HepG2 (cell line): Measurements from ENCODE around the gene CFL1. TPM values are rescaled to one million over a fixed set of nuclear protein-coding genes. Genes with fewer than 3 reads are reported as not detected.

Experiments
- ATAC-seq: fragments of 200-7000 bp; cut with Tn5 transposase; 3 replicates; pipeline ENCODE4 v1.9.1; 2020; ENCODE audit warnings: mild to moderate bottlenecking, moderate library complexity
- BruUV-seq: library from RNA; stranded (reverse); fragments of 400-500 nt; replicated peaks from 2 replicates; lab custom pipeline; 2021; lab: Mats Ljungman, UMichigan
- CTCF ChIA-PET: fragments of 300-600 bp; formaldehyde crosslinking; extraction: SDS; loops from one replicate; lab custom pipeline; 2021; ENCODE audit warnings: low total read pairs, inconsistent platforms, low intra/inter-chr PET ratio; lab: Yijun Ruan, JAX
- POLR2A ChIA-PET: fragments of 350-600 bp; sonication (Branson Sonifier 250); formaldehyde crosslinking; loops from one replicate; lab custom pipeline; 2020; ENCODE audit warnings: antibody characterized with exemption, inconsistent platforms; lab: Yijun Ruan, JAX
- DNase-seq: peaks from one replicate; pipeline ENCODE4 v3.0.0-alpha.2; 2015; ENCODE audit warnings: low spot score
- FAIRE-seq: peaks from 3 replicates; lab custom pipeline; 2011; peaks lifted over from hg19 to GRCh38; lab: Jason Lieb, UNC
- H2AFZ ChIP-seq: one replicate; pipeline ENCODE4 v1.6.1; 2011; ENCODE audit warnings: low read length, inconsistent platforms
- H3K27ac ChIP-seq: fragments of 300-600 bp; 3 replicates; pipeline ENCODE4 v1.8.0; 2011; ENCODE audit warnings: mixed run types, mild to moderate bottlenecking, mixed read lengths, low read length, inconsistent platforms; ENCODE audit not compliant: insufficient read depth; ENCODE audit errors: extremely low read length
- H3K27me3 ChIP-seq, 2 experiments: fragments of 200-600 bp in 1 of 2; 2 replicates in 1 of 2; 3 replicates in 1 of 2; pipeline versions ENCODE4 v1.6.0 to v1.8.0; 2011; ENCODE audit warnings: low read length in 2 of 2, mild to moderate bottlenecking in 2 of 2, moderate library complexity in 2 of 2, inconsistent platforms in 1 of 2; ENCODE audit not compliant: insufficient read depth in 2 of 2, control insufficient read depth in 1 of 2
- H3K36me3 ChIP-seq, 2 experiments: fragments of 200-600 bp in 1 of 2; replicated peaks in 1 of 2; 2 replicates in 1 of 2; 3 replicates in 1 of 2; pipeline versions ENCODE4 v1.5.1 to v1.8.0; 2011; ENCODE audit warnings: low read length in 2 of 2, inconsistent platforms in 1 of 2; ENCODE audit not compliant: insufficient read depth in 2 of 2, control insufficient read depth in 1 of 2
- H3K4me1 ChIP-seq: 2 replicates; pipeline ENCODE4 v1.5.1; 2012; ENCODE audit warnings: low read length, inconsistent platforms; ENCODE audit not compliant: insufficient read depth
- H3K4me2 ChIP-seq: 2 replicates; pipeline ENCODE4 v1.6.0; 2011; ENCODE audit warnings: low read depth, low read length, inconsistent platforms
- H3K4me3 ChIP-seq, 3 experiments: fragments of 200-600 bp in 1 of 3; sonication (generic), shearing (Covaris generic) in 1 of 3; replicated peaks in 1 of 3; 2 replicates each; pipeline ENCODE4 v1.5.1; 2011 to 2016; ENCODE audit warnings: low read length in 3 of 3, inconsistent platforms in 2 of 3, low read depth in 2 of 3, mild to moderate bottlenecking in 2 of 3, control low read depth in 1 of 3, mixed read lengths in 1 of 3; ENCODE audit not compliant: insufficient read depth in 1 of 3
- H3K79me2 ChIP-seq: one replicate; pipeline ENCODE4 v1.6.1; 2011; ENCODE audit warnings: low read length, inconsistent platforms; ENCODE audit not compliant: insufficient read depth
- H3K9ac ChIP-seq: 2 replicates; pipeline ENCODE4 v1.6.0; 2011; ENCODE audit warnings: mild to moderate bottlenecking, low read depth, low read length, inconsistent platforms; ENCODE audit not compliant: insufficient read depth
- H3K9me3 ChIP-seq: 2 replicates; pipeline ENCODE4 v1.5.1; 2012; ENCODE audit warnings: mild to moderate bottlenecking, low read length
- H4K20me1 ChIP-seq: 2 replicates; pipeline ENCODE4 v1.6.0; 2011; ENCODE audit warnings: inconsistent platforms, mild to moderate bottlenecking, low read length, moderate library complexity; ENCODE audit not compliant: insufficient read depth
- DPF2 ChIP-seq: sonication (generic); formaldehyde crosslinking; IDR thresholded peaks from 2 replicates; pipeline ENCODE4 v1.4.0; 2020; ENCODE audit warnings: mild to moderate bottlenecking, low read depth, missing genetic modification reagents, borderline replicate concordance
- HMGA1 ChIP-seq: sonication (generic); formaldehyde crosslinking; conservative IDR thresholded peaks from 2 replicates; pipeline ENCODE4 v1.4.0; 2020; ENCODE audit warnings: missing genetic modification reagents
- HNRNPK ChIP-seq: fragments of 200-400 bp; formaldehyde crosslinking; IDR thresholded peaks from 2 replicates; pipeline ENCODE4 v1.6.1; 2018; ENCODE audit warnings: low read length, low read depth, moderate library complexity, mild to moderate bottlenecking; ENCODE audit not compliant: poor library complexity, severe bottlenecking
- MIER2 ChIP-seq: IDR thresholded peaks from 2 replicates; pipeline ENCODE4 v1.6.1; 2016; ENCODE audit warnings: missing biosample characterization, missing genetic modification reagents
- MYC ChIP-seq: sonication (generic); formaldehyde crosslinking; IDR thresholded peaks from 2 replicates; pipeline ENCODE4 v1.9.0; 2021; ENCODE audit warnings: missing genetic modification reagents, borderline replicate concordance
- NCOR1 ChIP-seq: fragments of 200-600 bp; sonication (generic); IDR thresholded peaks from 2 replicates; pipeline ENCODE4 v1.7.0; 2017; ENCODE audit warnings: antibody characterized with exemption, low read length, borderline replicate concordance
- NFRKB ChIP-seq: fragments of 450-650 bp; IDR thresholded peaks from 2 replicates; pipeline ENCODE4 v1.6.1; 2017
- NFYC ChIP-seq: IDR thresholded peaks from 2 replicates; pipeline ENCODE4 v1.6.1; 2016; ENCODE audit warnings: missing genetic modification reagents, missing compliant biosample characterization
- POGK ChIP-seq: sonication (generic); formaldehyde crosslinking; conservative IDR thresholded peaks from 2 replicates; pipeline ENCODE4 v1.8.0; 2022; ENCODE audit warnings: mild to moderate bottlenecking, moderate library complexity, missing genetic modification reagents
- RORA ChIP-seq: sonication (generic); formaldehyde crosslinking; IDR thresholded peaks from 2 replicates; pipeline ENCODE4 v1.5.0; 2020; ENCODE audit warnings: mild to moderate bottlenecking, missing genetic modification reagents, moderate library complexity
- SKI ChIP-seq: fragments of 450-650 bp; IDR thresholded peaks from one replicate; pipeline ENCODE4 v1.6.1; 2018; ENCODE audit warnings: mild to moderate bottlenecking; ENCODE audit not compliant: partially characterized antibody
- SMAD9 ChIP-seq: sonication (generic); formaldehyde crosslinking; IDR thresholded peaks from 2 replicates; pipeline ENCODE4 v1.5.1; 2020; ENCODE audit warnings: mild to moderate bottlenecking, missing genetic modification reagents
- THYN1 ChIP-seq: sonication (generic); formaldehyde crosslinking; IDR thresholded peaks from 2 replicates; pipeline ENCODE4 v1.8.1; 2023; ENCODE audit warnings: low read depth, mild to moderate bottlenecking, moderate library complexity, missing genetic modification reagents, borderline replicate concordance
- ZFP91 ChIP-seq: sonication (generic); formaldehyde crosslinking; IDR thresholded peaks from 2 replicates; pipeline ENCODE4 v1.9.0; 2022; ENCODE audit warnings: missing genetic modification reagents, mild to moderate bottlenecking, borderline replicate concordance
- ZFYVE20 ChIP-seq: sonication (generic); formaldehyde crosslinking; IDR thresholded peaks from 2 replicates; pipeline ENCODE4 v1.8.0; 2023; ENCODE audit warnings: low read depth, mild to moderate bottlenecking, moderate library complexity, missing genetic modification reagents, borderline replicate concordance
- ZMAT5 ChIP-seq: sonication (generic); formaldehyde crosslinking; IDR thresholded peaks from 2 replicates; pipeline ENCODE4 v1.5.0; 2020; ENCODE audit warnings: mild to moderate bottlenecking, low read depth, missing genetic modification reagents, borderline replicate concordance
- ZNF354B ChIP-seq: sonication (generic); formaldehyde crosslinking; IDR thresholded peaks from 2 replicates; pipeline ENCODE4 v1.8.0; 2022; ENCODE audit warnings: mild to moderate bottlenecking, missing genetic modification reagents
- WGBS: methylation state at CpG from one replicate; pipeline ENCODE4 v1.1.6; 2017; ENCODE audit warnings: low lambda C conversion rate; 5-methylcytosine and 5-hydroxymethylcytosine counted together
- in situ Hi-C: cut with HindIII; loops from 2 replicates; pipeline ENCODE4 v1.10.0; 2017; ENCODE audit warnings: low pct_unique_long_range_greater_than_20kb; ENCODE audit not compliant: extremely low pct_ligation_motif_present
- intact Hi-C: fragments of 100-400 bp; cut with micrococcal nuclease; formaldehyde crosslinking; loops from one replicate; pipeline ENCODE4 v1.10.0; 2022; ENCODE audit not compliant: unreplicated experiment
- polyA plus RNA-seq, 8 experiments: library from polyadenylated mRNA; depleted of rRNA in 3 of 8; stranded (reverse) in 7 of 8; unstranded in 1 of 8; fragments of >200 nt; fragmentation: Illumina TruSeq in 4 of 8; extraction: Trizol in 4 of 8; gene quantifications; 2 replicates each; pipeline versions ENCODE4 v1.2.1 to v1.2.3, GENCODE V29; 2011 to 2016; ENCODE audit warnings: low read depth in 4 of 8, missing spikeins in 1 of 8, mixed read lengths in 1 of 8; ENCODE audit not compliant: insufficient read depth in 1 of 8
- total RNA-seq, 5 experiments: library from RNA; depleted of rRNA; stranded (reverse); fragments of >200 nt; fragmentation: Illumina TruSeq; extraction: Trizol; gene quantifications; 2 replicates each; pipeline ENCODE4 v1.2.3, GENCODE V29; 2016; ENCODE audit warnings: low read depth in 1 of 5
- TF ChIP-seq, protein P1 (sequence below): sonication (generic); formaldehyde crosslinking; IDR thresholded peaks from 2 replicates; pipeline ENCODE4 v1.8.0; 2022; ENCODE audit warnings: mild to moderate bottlenecking, missing genetic modification reagents, moderate library complexity

Gene CFL1
- total and polyA plus RNA-seq, 2 of the 13 experiments (the other 11 are each of a cell fraction or from before 2014, with no cell fraction given): 379 to 383 TPM

DNA sequence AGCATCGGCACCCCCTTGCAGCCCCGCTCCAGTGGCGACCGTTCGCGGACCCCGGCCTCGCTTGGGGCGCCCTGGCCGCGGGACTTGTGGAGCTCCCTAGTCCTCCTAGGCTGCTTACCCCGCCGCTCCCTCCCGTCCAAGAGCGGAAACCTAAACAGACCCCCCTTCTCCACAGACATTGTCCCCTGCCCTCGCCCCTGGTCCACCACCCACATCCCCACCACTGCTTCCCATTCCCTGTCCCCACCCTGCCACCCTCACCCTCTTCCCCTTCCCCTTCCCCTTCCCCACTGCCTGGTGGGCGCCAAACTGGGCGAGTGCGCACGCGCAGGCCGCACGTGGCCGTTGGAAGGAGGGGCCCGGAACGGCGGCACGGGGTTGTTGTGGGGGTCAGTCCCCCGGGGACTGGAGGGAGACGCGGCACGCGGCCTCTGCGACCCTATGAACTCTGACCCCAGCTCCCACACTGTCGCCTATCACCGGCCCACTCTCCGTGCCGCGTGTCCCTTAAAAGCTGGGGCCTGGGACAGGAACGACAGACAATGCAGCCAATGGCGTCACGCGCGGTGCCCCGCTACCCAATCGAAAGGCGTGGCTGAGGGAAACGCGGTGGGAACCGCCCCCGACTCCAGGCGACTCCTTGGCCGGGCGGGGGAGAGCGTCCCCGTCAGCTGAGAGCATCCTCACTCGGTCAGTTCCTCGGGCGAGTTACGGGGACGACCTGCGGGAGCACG lies 24.5 kb downstream of the CFL1 start, which contains the start of gene SNX32:
Gene SNX32, plus strand, starts transcription at position 667 of the 734 bp plus-strand sequence. CDS start 103 bp downstream, outside the sequence.
- DNase-seq: no peak
- H4K20me1 ChIP-seq: no peaks in the 10 kb centered on the region
- BruUV-seq: no TSS peak
- no peaks in the 10 kb centered on the region for H3K4me1 ChIP-seq
- peaks cover 0 to 27% of the 10 kb centered on the region in 2 experiments; a peak in 1 of 5 replicates for H3K27me3 ChIP-seq
- ChIA-PET CTCF (no interaction called here), POLR2A (no interaction called here)
- intact Hi-C loops (no loop called here), in situ Hi-C loops (no loop called here)
- no peak within 1 kb of the TSS for H3K4me2 ChIP-seq
- no peak within 1 kb of the TSS for H3K27ac ChIP-seq
- WGBS: 53% methylated on average over 52 of the region's 63 CpGs
- H2AFZ ChIP-seq: no peak within 1 kb of the TSS
- H3K9me3 ChIP-seq: no peaks in the 10 kb centered on the region
- no peak for FAIRE-seq
- no peaks in the 10 kb centered on the region for H3K36me3 ChIP-seq
- H3K79me2 ChIP-seq: no peaks in the 10 kb centered on the region
- H3K4me3 ChIP-seq: no peak within 1 kb of the TSS
- H3K9ac ChIP-seq: no peak within 1 kb of the TSS
- ATAC-seq: peak; percentile 31; the same call in 1 of the 3 replicates
- TF ChIP-seq HNRNPK (peak; percentile 81), NFRKB (no peak), SKI (no peak), POGK (CRISPR knock-in tag) (no peak), ZNF354B (CRISPR knock-in tag) (no peak), MIER2 (CRISPR knock-in tag) (no peak), THYN1 (CRISPR knock-in tag) (no peak), ZFYVE20 (CRISPR knock-in tag) (no peak), RORA (CRISPR knock-in tag) (no peak), ZFP91 (CRISPR knock-in tag) (peak; percentile 97), DPF2 (CRISPR knock-in tag) (no peak), NFYC (CRISPR knock-in tag) (peak; percentile 55; the same call in 1 of the 2 replicates), MYC (CRISPR knock-in tag) (no peak), ZMAT5 (CRISPR knock-in tag) (no peak), NCOR1 (no peak), HMGA1 (CRISPR knock-in tag) (no peak), SMAD9 (CRISPR knock-in tag) (no peak)
- TF ChIP-seq, protein P1, sequence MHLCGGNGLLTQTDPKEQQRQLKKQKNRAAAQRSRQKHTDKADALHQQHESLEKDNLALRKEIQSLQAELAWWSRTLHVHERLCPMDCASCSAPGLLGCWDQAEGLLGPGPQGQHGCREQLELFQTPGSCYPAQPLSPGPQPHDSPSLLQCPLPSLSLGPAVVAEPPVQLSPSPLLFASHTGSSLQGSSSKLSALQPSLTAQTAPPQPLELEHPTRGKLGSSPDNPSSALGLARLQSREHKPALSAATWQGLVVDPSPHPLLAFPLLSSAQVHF (CRISPR knock-in tag): no peak
